Measurements from ENCODE around the gene HOOK2. TPM values are rescaled to one million over a fixed set of nuclear protein-coding genes. Genes with fewer than 3 reads are reported as not detected.

Gene HOOK2
- total and polyA plus RNA-seq, 2 of the 13 experiments (the other 11 are each of a cell fraction or from before 2014, with no cell fraction given), result 9.2 to 12.9 TPM

- TF ChIP-seq ARID5B (CRISPR knock-in tag; IDR thresholded peaks at IDR 0.05) (no peak), HMGXB4 (CRISPR knock-in tag; IDR thresholded peaks at IDR 0.05; ENCODE audit: borderline replicate concordance in 1 of 2, low read depth in 1 of 2) (no peak; a peak in 2 of 4 replicates), SRSF1 (optimal IDR thresholded peaks at IDR 0.05; ENCODE audit: low read depth, low read length) (no peak), TBL1XR1 (IDR thresholded peaks at IDR 0.05; ENCODE audit: borderline replicate concordance, low read length, partially characterized antibody) (no peak), ZBTB38 (CRISPR knock-in tag; IDR thresholded peaks at IDR 0.05) (no peak), NPAS2 (CRISPR knock-in tag; IDR thresholded peaks at IDR 0.05; ENCODE audit: borderline replicate concordance) (no peak), ZNF331 (CRISPR knock-in tag; IDR thresholded peaks at IDR 0.05) (no peak), NFYC (CRISPR knock-in tag; IDR thresholded peaks at IDR 0.05) (no peak), ZFP37 (CRISPR knock-in tag; IDR thresholded peaks at IDR 0.05; ENCODE audit: borderline replicate concordance) (no peak), ZNF75D (CRISPR knock-in tag; IDR thresholded peaks at IDR 0.05; ENCODE audit: borderline replicate concordance) (no peak), TFE3 (CRISPR knock-in tag; IDR thresholded peaks at IDR 0.05) (no peak), ZFP82 (CRISPR knock-in tag; IDR thresholded peaks at IDR 0.05; ENCODE audit: borderline replicate concordance) (no peak), ZNF597 (CRISPR knock-in tag; IDR thresholded peaks at IDR 0.05) (no peak), MXD4 (CRISPR knock-in tag; IDR thresholded peaks at IDR 0.05) (no peak), PRDM4 (CRISPR knock-in tag; IDR thresholded peaks at IDR 0.05; ENCODE audit: borderline replicate concordance) (no peak), MYPOP (CRISPR knock-in tag; IDR thresholded peaks at IDR 0.05) (no peak), ZNF337 (CRISPR knock-in tag; IDR thresholded peaks at IDR 0.05; ENCODE audit: borderline replicate concordance, low read depth) (no peak)
These were observed 25.6 kb upstream of the HOOK2 start (continued) for GRCh38 chr19:12800923-12801465.

Data from HepG2 (cell line).